Prostate gland (tissue), 2 donors: ENCODE results near the gene RAPGEF4.

ENCODE experiments used
- CTCF ChIP-seq, 4 experiments: fragments of 200-600 bp in 2 of 4; fragments of 450-650 bp in 2 of 4; sonication (generic) in 2 of 4; IDR thresholded peaks; 1 replicate in 3 of 4; 2 replicates in 1 of 4; pipeline ENCODE4 v1.5.1; 2016 to 2019; ENCODE audit warnings: antibody characterized with exemption in 4 of 4, mild to moderate bottlenecking in 2 of 4, moderate library complexity in 2 of 4
- POLR2A ChIP-seq: fragments of 450-650 bp; IDR thresholded peaks from one replicate; pipeline ENCODE4 v1.6.1; 2016; ENCODE audit warnings: antibody characterized with exemption, mild to moderate bottlenecking
- POLR2AphosphoS5 ChIP-seq: sonication (generic); formaldehyde crosslinking; IDR thresholded peaks from one replicate; pipeline ENCODE4 v1.6.1; 2017; ENCODE audit warnings: antibody characterized with exemption

DNA sequence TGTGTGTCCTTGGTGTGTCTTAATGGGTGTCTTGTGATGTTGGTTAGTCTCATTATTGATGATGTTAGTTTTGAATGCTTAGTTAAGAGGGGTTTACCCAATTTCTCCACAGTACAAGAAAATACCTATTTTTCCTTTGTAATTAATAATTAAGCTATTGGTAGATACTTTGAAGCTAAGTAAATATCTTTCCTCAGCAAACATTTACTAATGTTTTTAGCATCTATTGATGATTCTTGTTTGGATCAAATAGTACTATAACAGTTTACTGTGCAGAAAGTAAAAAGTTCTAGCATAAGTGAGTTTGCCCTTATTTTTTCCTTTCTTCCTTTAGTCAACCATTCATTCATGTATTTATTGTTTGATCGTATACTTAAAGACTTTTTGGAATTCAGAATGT, 359.1 kb downstream of the RAPGEF4 start:
- TF ChIP-seq POLR2AphosphoS5 (no peak), CTCF (IDR thresholded peaks at IDR 0.05) (no peak), POLR2A (no peak)
